Measurements from ENCODE around the gene FAM241A. TPM values are rescaled to one million over a fixed set of nuclear protein-coding genes. Genes with fewer than 3 reads are reported as not detected.
A peak's percentile ranks its signal among the peaks of the same experiment; 100 is the strongest.

FAM241A gene
- total and polyA plus RNA-seq, 2 of the 13 experiments (the other 11 are each of a cell fraction or from before 2014, with no cell fraction given), result 0.61 to 0.69 TPM

- TF ChIP-seq, protein P1, sequence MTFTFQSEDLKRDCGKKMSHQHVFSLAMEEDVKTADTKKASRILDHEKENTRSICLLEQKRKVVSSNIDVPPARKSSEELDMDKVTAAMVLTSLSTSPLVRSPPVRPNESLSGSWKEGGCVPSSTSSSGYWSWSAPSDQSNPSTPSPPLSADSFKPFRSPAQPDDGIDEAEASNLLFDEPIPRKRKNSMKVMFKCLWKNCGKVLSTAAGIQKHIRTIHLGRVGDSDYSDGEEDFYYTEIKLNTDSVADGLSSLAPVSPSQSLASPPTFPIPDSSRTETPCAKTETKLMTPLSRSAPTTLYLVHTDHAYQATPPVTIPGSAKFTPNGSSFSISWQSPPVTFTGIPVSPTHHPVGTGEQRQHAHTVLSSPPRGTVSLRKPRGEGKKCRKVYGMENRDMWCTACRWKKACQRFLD (CRISPR knock-in tag; IDR thresholded peaks at IDR 0.05; ENCODE audit: borderline replicate concordance), result no peak; the same call in 1 of the 2 replicates
- TF ChIP-seq ZNF552 (CRISPR knock-in tag; IDR thresholded peaks at IDR 0.05; ENCODE audit: borderline replicate concordance), result 0 out of 2 replicates have a peak, but pooled peaks have one; percentile 6
- TF ChIP-seq FOXK1 (CRISPR knock-in tag; IDR thresholded peaks at IDR 0.05; ENCODE audit: borderline replicate concordance, low read depth), result 0 out of 2 replicates have a peak, but pooled peaks have one; percentile 66
- TF ChIP-seq SIN3A (IDR thresholded peaks at IDR 0.05; ENCODE audit: borderline replicate concordance, low read depth, low read length), result peak; percentile 1; the same call in 1 of the 2 replicates
- peak; percentile 74; the same call in 1 of the 2 replicates for TF ChIP-seq SP140L (CRISPR knock-in tag; IDR thresholded peaks at IDR 0.05; ENCODE audit: borderline replicate concordance)
- no peak for TF ChIP-seq ZNF660 (CRISPR knock-in tag; IDR thresholded peaks at IDR 0.05; ENCODE audit: borderline replicate concordance, low read depth)
- no peak for TF ChIP-seq ZNF709 (CRISPR knock-in tag; IDR thresholded peaks at IDR 0.05)
- TF ChIP-seq PHF5A (CRISPR knock-in tag; IDR thresholded peaks at IDR 0.05; ENCODE audit: low read depth, unreplicated experiment), result peak; percentile 87
- TF ChIP-seq ZNF781 (CRISPR knock-in tag; IDR thresholded peaks at IDR 0.05; ENCODE audit: borderline replicate concordance, not compliant biosample characterization), result peak; percentile 33
- TF ChIP-seq ZFP36L1 (CRISPR knock-in tag; IDR thresholded peaks at IDR 0.05), result 0 out of 2 replicates have a peak, but pooled peaks have one; percentile 49
- no peak for TF ChIP-seq FOSL1 (CRISPR knock-in tag; IDR thresholded peaks at IDR 0.05; ENCODE audit: borderline replicate concordance)
- peak; percentile 12; the same call in 1 of the 2 replicates for TF ChIP-seq ZNF567 (CRISPR knock-in tag; IDR thresholded peaks at IDR 0.05; ENCODE audit: borderline replicate concordance)
- TF ChIP-seq GABPB1 (CRISPR knock-in tag; IDR thresholded peaks at IDR 0.05), result peak; percentile 97
- no peak for TF ChIP-seq SNAI1 (CRISPR knock-in tag; IDR thresholded peaks at IDR 0.05; ENCODE audit: borderline replicate concordance)
- TF ChIP-seq ZNF878 (CRISPR knock-in tag; IDR thresholded peaks at IDR 0.05), result no peak; the same call in 1 of the 2 replicates
- TF ChIP-seq POGZ (CRISPR knock-in tag; IDR thresholded peaks at IDR 0.05), result peak; percentile 90
- no peak for TF ChIP-seq HOXD1 (CRISPR knock-in tag; IDR thresholded peaks at IDR 0.05)
- TF ChIP-seq ZNF784 (CRISPR knock-in tag; IDR thresholded peaks at IDR 0.05; ENCODE audit: borderline replicate concordance), result no peak
- peak; percentile 2; the same call in 1 of the 2 replicates for TF ChIP-seq STAG1 (CRISPR knock-in tag; IDR thresholded peaks at IDR 0.05)
- no peak for TF ChIP-seq PCBP1 (IDR thresholded peaks at IDR 0.05; ENCODE audit: borderline replicate concordance, low read depth, low read length)
- no peak for TF ChIP-seq THYN1 (CRISPR knock-in tag; IDR thresholded peaks at IDR 0.05; ENCODE audit: borderline replicate concordance, low read depth)
- TF ChIP-seq, protein P2, sequence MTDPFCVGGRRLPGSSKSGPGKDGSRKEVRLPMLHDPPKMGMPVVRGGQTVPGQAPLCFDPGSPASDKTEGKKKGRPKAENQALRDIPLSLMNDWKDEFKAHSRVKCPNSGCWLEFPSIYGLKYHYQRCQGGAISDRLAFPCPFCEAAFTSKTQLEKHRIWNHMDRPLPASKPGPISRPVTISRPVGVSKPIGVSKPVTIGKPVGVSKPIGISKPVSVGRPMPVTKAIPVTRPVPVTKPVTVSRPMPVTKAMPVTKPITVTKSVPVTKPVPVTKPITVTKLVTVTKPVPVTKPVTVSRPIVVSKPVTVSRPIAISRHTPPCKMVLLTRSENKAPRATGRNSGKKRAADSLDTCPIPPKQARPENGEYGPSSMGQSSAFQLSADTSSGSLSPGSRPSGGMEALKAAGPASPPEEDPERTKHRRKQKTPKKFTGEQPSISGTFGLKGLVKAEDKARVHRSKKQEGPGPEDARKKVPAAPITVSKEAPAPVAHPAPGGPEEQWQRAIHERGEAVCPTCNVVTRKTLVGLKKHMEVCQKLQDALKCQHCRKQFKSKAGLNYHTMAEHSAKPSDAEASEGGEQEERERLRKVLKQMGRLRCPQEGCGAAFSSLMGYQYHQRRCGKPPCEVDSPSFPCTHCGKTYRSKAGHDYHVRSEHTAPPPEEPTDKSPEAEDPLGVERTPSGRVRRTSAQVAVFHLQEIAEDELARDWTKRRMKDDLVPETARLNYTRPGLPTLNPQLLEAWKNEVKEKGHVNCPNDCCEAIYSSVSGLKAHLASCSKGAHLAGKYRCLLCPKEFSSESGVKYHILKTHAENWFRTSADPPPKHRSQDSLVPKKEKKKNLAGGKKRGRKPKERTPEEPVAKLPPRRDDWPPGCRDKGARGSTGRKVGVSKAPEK (CRISPR knock-in tag; IDR thresholded peaks at IDR 0.05; ENCODE audit: borderline replicate concordance), result no peak
Observed at GRCh38 chr4:112230879-112231778, 85.9 kb downstream of the FAM241A start (continued).

All from HepG2 (cell line).